Stimulated activated CD4-positive, alpha-beta T cell treated with anti-CD3 and anti-CD28 coated beads, TNF-alpha, amount 100 ng/mL, for 4 hours (primary cell): Measurements from ENCODE around the gene NRARP.
"Not testable (repeated sequence)": the region's sequence is repeated elsewhere in the genome, so short reads cannot be mapped to it uniquely, and the experiment has no call there.

ENCODE experiments used
- DNase-seq, 3 experiments: peaks; one replicate each; pipeline ENCODE4 v3.0.0-alpha.2; 2020; ENCODE audit warnings: low read depth in 3 of 3

The NRARP gene

GRCh38 chr9:137302118-137302448 is at the start of gene NRARP:
NRARP (minus strand) TSS chr9:137302271; CDS start chr9:137301928, 343 bp downstream.
- DNase-seq = peak; percentile 88 to 93 (median 91)

- DNase-seq = no peak
Measured at GRCh38 chr9:137350696-137351584, 48.9 kb upstream of the NRARP start.

- no peak for DNase-seq
Measured at GRCh38 chr9:137349471-137350033, 47.5 kb upstream of the NRARP start.

- no peak for DNase-seq
Measured at GRCh38 chr9:137348769-137349470, 46.8 kb upstream of the NRARP start.

GRCh38 chr9:137347928-137348327 is 45.9 kb upstream of the NRARP start:
- DNase-seq = no peak

GRCh38 chr9:137342482-137342881 is 40.4 kb upstream of the NRARP start:
- no peak for DNase-seq

GRCh38 chr9:137341227-137341626 is 39.2 kb upstream of the NRARP start:
- DNase-seq = no peak

GRCh38 chr9:137339908-137340462 is 37.9 kb upstream of the NRARP start:
- not testable (repeated sequence) for DNase-seq

- no peak for DNase-seq
Measured at GRCh38 chr9:137339045-137339907, 37.2 kb upstream of the NRARP start.

GRCh38 chr9:137336735-137337134 is 34.7 kb upstream of the NRARP start:
- no peak for DNase-seq

GRCh38 chr9:137333016-137333671 is 31.1 kb upstream of the NRARP start:
- no peak for DNase-seq

- DNase-seq = no peak
Measured at GRCh38 chr9:137331929-137332328, 29.9 kb upstream of the NRARP start.

- DNase-seq = no peak
Measured at GRCh38 chr9:137330689-137331088, 28.6 kb upstream of the NRARP start.

- DNase-seq = not testable (repeated sequence)
Measured at GRCh38 chr9:137329590-137329989, 27.5 kb upstream of the NRARP start.

- DNase-seq = not testable (repeated sequence)
Measured at GRCh38 chr9:137327641-137328550, 25.8 kb upstream of the NRARP start.

GRCh38 chr9:137326445-137327065 is 24.5 kb upstream of the NRARP start:
- no peak for DNase-seq

GRCh38 chr9:137325799-137326198 is 23.7 kb upstream of the NRARP start:
- DNase-seq = no peak

- DNase-seq = no peak
Measured at GRCh38 chr9:137325124-137325523, 23.1 kb upstream of the NRARP start.
